ENCODE data around the gene RAB38.

RAB38 gene

DNA sequence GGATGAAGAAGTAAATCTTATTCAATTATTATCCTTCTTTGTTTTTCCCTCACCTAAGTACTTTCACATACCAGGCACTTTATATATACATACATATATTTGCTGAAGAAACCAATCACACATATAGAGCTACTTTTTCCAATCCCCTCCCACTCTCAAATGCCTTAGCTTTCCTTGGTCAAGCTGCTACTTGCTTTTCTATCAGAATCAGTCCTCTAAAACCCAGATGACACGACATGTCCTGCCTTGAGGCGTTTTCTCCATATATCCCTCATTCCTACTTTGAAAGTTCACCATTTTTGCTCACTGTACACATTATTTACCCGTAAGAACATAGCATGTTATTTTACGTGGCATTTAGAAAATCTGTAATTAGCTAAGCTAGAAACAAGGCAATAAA is 5.4 kb downstream of the RAB38 start:
- no peak for DNase-seq (ENCODE audit: low read depth in 2 of 2)

DNA sequence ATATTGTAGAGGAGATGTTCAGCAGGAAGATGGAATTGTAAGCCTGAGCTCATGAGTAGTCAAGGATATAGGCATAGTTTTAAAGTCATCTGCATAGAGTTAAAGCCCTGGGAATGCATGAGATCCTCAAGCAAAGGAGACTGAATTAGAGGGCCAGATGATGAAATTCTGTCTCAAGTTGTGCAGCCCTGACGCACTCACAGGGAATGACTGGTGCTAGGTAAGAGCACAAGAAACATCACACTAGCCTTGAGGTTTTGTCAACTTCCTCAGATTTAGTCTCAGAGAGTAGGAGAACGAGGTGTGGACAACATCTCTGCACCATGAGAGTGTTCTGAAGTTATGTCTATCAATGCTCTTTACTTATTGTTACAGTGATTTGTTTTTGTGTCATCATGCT is 5.8 kb downstream of the RAB38 start:
- no peak for DNase-seq (ENCODE audit: low read depth in 2 of 2)

DNA sequence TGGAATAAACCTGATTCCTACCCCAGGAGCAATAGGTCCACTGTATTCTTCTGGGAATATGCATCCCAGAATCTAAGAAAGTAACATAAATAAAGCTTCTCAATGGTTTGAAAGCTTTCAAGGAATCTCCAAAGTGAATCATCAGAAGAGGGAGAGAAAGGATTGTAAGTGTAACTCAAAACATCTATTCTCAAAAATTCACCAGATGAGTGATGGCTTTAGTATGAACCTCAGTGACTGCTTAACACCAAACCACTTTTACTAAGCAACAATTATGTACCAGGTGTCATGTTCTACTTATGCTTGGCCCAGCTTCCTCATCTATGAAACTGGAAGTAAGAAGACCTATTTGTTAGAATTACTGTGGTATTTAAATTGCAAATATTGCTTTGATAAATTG is 7.4 kb downstream of the RAB38 start:
- DNase-seq (ENCODE audit: low read depth in 2 of 2): no peak

DNA sequence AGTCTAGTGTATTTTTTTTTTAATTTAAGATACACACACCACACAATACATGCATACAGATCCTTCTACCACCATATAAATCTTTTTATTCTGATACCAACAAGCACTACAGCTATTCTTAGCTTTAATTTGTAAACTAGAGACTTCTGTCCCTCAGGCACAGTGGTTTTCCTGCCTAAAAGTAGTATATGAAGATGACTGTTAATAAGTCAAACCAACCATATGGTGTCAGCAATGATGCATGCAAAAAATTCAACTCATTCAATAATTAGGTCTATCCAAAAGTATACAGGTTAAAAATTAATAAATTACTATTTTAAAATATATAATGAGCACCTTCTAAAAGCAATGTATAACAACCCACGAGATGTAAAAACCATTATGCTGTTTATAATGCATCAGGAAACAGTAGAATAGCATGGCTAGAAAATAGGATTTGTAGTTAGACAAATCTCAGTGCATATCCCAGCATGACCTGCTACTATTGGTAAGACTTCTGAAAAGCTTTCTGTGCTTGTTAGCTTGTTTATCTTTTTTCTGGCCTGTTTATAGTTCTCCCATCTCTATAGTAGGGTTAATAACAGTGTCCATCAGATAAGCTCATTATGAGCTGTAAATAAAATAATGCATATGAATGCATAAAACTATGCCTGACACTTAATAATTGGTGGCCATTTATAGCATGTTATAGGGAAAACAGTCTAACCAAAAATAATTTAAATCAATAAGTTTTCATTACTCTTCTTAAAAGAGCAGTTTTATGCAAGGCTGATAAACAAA is 10.2 kb downstream of the RAB38 start:
- DNase-seq (ENCODE audit: low read depth in 2 of 2): no peak

DNA sequence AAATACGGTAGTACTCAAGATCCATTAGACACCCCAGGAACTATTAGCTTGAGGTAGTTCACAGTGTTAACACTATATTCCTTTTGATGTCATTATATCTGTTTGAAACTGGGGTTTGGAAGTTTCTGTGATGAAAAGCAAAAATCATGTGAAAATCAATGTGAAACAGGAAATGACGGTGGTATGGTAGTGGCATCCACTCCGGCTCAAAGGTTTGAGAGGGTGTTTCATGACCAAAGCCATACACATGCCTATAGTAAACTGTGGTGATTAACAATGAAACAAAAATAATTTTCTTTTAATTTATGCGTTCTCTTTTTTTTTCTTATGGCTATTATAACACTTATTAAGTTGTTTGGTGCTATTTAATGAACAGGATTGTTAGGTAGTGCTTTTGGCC is 10.9 kb downstream of the RAB38 start:
- no peak for DNase-seq (ENCODE audit: low read depth in 2 of 2)

DNA sequence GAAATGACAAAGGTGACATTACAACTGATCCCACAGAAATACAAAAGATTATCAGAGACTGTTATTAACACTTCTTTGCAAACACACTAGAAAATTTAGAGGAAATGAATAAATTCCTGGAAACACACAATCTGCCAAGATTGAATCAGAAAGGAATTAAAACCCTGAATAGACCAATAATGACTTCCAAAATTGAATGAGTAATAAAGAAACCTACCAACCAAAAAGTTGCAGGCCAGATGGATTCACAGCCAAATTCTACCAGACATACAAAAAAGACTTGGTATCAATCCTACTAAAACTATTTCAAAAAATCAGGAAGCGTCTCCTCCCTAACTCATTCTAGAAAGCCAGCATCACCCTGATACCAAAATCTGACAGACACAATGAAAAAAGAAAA is 17.2 kb downstream of the RAB38 start:
- DNase-seq (ENCODE audit: low read depth in 2 of 2): no peak

DNA sequence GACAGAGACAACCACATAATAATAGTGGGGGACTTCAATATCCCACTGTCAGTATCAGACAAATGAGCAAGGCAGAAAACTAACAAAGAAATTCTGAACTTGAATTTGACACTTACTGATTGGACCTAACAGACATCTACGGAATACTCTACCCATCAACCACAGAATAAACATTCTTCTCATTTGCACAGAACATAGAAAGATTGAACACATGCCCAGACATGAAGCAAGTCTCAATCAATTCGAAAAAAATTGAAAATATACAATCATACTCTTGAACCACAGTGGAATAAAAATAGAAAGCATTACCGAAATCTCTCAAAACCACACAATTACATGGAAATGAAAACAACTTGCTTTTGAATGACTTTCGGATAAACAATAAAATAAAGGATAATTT is 17.9 kb downstream of the RAB38 start:
- DNase-seq (ENCODE audit: low read depth in 2 of 2): no peak

DNA sequence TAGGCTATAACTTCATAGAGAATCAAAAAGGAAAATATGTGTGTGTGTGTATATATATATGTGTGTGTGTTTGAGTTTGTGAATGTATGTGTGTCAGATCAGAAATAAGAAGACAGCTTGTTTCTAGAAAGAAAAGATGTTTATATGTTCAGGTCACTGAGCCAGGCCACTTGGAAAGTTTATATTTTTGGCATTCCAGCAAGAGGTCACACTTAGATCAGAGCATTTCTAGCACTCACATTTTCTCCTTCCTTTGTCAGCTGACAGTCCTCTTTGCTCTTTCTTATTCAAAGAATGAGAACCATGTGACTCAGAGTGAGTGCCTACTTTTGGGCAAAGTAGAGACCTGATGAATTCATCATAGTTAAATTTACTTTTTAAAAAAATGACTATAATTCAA is 22.9 kb downstream of the RAB38 start:
- DNase-seq (ENCODE audit: low read depth in 2 of 2): no peak

DNA sequence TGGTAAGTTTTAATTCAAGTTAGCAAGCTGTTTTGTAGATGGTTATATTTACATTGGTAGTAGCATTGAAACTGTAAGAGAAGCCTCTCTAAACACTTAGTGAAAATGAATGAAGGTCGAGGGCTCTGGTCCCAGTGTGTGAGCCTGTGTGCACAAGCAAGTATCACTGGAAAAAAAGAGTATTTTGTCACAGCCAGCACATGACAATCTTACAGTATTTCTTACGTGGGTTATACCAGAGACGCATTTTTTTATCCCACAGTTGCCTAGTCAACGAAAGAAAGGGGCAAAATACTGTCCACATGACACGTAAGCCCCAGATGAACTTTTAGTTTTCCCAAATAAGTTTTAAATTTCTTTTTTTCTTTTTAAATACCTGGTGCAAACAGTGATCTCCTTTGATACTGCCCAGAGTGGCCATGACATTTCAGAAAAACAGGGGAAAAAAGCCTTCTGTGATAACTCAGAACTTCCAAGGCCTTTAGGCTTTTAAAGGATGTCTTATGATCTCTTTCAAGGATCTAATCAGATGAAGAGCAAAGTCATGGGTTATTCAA is 23.5 kb downstream of the RAB38 start:
- DNase-seq (ENCODE audit: low read depth in 2 of 2): no peak

DNA sequence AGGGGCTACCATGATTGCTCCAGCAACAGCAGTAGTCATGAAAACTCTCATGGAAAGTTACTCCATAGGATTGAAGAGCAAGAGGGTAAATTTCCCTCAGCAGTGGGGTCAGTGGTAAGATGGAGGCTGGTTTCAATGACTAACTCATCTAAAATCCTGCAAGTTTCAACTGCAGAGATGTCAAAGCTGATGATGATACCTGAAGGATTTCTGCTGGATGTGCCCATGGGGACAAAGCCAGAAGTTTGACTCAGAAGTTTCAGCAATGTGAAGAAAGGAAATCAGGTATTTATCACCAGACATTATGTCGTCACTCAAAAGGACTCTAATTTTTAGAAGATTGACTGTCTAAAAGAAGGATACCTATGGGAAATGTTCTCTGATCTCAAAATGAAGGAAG is 29.1 kb downstream of the RAB38 start:
- no peak for DNase-seq (ENCODE audit: low read depth in 2 of 2)

DNA sequence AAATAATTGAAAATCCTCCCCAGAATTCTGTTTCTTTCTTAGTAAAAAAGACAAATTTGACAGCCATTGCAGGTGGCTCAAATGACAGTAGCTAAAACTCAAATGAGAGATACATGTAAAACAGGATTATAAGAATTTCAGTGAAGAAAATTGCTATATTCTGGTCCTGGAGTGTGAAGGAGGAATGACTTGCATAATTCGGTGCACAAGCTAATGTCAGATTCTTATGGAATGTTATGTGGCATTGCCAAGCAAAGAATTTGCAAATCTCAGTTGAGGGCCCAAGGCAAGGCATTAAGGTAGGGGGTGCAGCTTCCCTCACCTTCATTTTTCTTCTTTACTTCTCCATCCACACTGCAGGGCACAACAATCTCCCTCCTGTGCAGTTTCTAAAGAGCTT is 35.4 kb downstream of the RAB38 start:
- no peak for DNase-seq (ENCODE audit: low read depth in 2 of 2)

DNA sequence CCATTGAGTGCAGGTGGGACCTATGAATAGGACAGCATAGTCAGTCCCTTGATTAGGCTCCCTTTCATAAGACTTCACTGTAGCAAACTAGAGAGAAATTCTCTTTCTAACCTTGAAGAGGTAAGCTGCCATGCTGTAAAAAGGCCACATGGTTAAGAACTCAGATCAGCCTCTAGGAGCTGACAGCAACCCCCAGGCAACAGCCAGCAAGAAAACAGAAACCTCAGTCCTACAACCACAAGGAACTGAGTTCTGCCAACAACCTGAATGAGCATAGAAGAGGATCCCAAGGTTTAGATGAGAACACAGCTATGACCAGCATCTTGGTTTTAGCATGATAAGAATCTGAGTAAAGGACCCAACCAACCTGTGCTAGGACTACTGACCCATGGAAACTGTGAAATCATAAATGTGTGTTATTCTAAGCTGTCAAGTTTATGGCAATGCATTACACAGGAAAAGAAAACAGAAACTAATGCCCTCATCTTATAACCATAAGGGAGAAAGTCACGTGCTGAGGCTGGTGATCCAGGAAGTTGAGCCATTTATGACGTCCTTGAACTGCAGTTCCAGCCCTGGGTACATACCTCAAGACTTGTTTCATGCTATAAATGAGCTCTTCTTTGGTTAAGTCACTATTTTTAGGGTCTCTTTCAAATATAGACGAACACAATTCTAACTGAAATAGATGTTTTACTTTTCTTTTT is 43.3 kb downstream of the RAB38 start:
- DNase-seq (ENCODE audit: low read depth in 2 of 2): no peak

DNA sequence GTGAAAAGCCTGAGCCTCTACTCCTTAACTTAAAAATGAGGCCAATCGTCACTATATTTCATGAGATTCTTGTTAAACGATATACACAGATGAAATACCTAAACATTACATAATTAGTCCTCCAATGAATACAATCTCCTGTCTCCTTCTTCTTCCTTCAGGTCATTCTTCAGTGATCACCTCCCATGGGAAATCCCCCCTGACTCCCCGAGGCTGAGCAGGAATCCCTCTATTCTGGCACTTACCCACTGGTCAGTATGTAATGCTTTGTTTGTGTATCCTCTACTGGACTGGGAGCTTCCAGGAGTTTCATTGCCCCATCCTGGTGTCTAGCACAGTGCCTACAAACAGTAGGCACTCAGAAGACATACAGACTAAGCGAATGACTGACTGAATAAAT is 52.3 kb downstream of the RAB38 start:
- no peak for DNase-seq (ENCODE audit: low read depth in 2 of 2)

DNA sequence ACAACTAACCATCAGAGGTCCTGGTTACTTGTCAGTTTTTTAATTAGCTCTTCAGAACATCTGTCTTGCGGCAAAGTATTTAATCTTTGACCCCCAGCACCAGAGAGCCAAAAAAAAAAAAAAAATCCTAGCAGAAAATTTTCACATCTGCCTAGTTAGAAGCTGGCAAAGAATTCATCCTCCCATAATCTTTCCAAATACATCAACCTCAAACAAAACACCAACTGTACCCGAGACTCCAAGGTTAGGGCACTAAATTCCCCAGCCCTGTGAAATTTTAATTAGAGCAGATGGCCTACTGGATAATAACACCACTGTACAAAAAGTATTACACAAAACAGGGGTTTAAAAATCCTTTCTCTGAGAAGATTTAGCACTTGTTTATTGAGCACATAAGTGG is 55.7 kb downstream of the RAB38 start:
- DNase-seq (ENCODE audit: low read depth in 2 of 2): no peak

DNA sequence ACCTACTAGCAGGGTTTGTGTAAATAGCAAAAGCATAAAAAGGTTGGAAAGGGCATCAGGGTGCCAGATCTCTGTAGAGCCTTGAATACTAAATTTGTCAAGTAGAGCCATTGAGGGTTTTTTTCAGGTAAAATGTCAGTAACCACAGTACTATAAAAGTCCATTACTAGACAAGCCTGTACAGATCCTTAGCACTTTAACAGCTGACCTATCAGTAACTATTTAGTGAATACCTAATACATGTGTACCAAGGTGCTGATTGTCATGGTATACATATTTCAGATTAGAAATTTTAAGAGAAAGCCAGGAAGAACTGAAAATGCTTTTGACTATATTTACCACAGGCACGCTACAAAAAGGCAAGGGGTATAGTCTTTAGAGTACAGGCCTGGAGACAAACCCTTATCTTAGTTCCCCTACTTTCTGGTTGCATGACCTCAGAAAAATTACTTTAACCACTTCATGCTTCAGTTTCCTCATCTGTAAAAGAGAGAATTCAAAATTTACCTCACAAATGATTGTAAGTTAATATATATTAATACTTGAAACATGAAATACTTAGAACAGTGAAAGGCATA is 57.9 kb downstream of the RAB38 start:
- DNase-seq (ENCODE audit: low read depth in 2 of 2): no peak

DNA sequence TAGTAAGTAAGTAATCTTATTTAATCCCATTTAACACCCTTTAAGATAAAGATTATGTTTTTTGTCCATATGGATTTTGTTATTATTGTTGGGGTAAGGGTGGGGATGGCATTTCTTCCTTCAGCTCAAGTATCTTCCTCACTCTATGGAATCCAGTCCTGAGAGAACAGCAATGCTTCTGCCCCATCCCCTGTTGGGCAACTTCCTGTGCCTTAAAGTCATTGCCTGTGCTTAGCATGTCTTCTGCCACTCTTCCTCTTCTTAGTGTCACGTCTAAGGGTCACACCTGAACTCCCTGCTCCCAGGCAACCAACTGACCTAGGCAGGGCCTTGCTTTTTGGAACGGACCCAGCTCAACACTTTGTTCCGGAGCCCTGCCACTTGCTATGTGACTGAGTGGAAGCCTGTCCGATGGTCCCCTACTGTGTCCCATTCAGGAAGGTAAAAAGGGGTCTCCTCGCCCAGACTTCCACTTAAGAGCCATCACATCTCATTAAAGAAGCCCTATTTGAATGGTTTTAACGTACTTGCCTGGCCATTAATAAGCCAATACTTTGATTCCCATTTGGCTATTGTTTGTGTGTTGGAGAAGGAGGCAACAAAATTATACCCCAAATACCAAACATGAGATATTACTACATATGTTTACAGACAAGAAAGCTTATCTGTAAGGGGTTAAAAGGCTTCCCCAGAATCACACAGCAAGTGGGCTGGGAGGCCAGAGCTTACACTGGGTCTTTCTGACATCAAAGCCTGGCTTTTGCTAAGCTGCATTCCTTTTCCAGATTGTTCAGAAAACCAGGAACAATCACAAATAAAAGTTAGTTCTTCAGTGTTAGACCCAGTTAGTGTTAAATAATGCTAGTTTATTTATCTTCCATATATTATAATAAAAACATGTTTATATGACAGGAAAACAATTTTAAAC is 59.2 kb downstream of the RAB38 start:
- DNase-seq (ENCODE audit: low read depth in 2 of 2): no peak

DNA sequence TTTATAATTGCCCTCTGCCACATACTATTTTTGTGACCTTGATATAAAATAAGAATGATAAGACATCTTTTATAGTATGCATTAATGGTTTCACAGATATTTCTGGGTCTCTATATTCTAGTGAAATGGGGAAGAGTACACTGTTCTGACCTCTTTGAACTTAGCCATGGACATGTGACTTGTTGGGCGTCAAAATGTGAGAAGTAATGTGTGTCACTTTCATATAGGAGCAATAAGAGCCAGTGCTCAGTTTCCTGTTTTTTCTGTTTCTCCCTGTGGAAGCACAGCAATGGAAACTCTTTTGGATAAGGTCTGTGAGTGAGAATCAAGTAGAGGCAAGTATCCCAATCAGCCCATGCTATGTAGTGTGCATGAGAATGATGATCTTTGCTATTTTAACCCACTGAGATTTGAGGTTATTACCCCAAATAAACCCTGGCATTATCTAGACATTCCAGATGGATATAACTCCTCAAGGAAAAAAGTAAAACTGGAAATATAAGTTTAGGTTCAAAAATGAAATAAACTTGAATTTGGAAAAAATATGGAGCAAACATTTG is 60.7 kb downstream of the RAB38 start:
- no peak for DNase-seq (ENCODE audit: low read depth in 2 of 2)

DNA sequence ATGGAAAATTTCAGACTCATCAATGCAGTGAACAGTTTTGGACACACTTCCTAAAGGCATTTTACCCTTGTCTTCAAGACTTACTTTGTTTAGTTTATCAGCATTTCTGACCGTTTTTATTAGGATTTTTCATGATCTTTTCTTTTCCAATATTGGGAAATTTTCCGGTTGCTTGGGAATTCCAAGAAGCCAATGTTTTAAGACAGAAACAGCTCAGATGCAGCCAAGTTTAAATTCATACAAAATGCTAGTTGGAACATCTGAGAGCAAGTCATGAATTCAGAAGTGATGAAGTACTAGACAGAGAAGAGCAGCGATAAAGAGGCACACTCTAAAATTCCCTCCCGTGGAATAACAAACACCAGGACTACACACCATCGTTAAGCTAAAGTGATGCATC is 68.6 kb downstream of the RAB38 start:
- DNase-seq (ENCODE audit: low read depth in 2 of 2): no peak

DNA sequence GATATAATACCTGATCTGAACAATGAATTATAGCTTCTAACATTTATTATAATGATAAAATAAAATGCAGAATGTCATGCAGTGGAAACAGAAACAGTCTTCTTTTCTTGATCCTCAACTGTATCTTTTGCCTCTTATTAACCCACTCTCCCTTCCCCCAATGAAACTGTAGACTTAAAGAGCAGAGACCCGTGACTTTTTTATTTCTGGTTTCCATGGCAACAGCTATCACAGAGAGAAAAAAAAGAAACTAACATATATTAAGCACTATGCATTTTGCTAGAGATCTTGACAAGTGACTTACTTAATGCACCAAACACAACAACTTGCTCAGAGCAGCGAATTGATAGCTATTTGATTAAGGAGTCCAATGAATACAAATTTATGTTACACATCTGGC is 69.3 kb downstream of the RAB38 start:
- DNase-seq (ENCODE audit: low read depth in 2 of 2): no peak

DNA sequence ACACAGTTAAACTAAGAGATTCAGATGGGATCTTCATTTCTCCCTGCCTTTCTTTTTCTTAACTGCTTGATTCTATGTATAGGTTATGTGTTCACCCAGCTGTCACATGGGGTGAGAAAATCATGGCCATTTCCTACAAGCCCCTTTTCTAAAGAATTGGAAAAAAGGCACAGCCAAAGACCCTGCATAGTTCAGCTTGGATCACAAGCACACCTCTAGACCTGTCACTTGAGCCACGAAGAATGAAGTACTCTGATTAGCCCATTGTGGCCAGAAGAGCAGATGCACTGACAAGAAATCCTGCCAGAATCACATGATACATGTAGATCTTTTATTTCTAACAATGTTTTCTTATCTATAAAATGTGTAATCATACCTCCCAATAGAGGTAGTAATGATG is 69.7 kb downstream of the RAB38 start:
- DNase-seq (ENCODE audit: low read depth in 2 of 2): no peak

DNA sequence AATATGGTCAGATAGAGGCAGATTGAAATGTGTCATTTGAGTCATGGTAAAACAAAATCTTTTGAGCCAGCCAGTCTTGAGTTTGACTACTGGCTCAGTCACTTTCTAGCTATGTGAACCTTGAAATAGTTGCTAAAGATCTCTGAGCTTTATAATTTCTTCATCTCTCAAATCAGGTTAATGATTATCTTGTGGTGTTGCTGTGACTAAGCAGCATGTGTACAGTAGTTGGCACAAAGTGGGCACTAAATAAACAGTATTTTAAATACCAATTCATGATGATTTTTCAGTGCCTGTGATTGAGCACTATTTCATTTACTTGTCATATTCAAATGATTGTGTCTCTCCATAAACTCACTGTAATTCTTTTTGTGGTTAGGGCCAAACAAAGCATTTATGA is 70.8 kb downstream of the RAB38 start:
- DNase-seq (ENCODE audit: low read depth in 2 of 2): no peak
